Measurements from ENCODE around the gene KLHL22.

- TF ChIP-seq POLR2A (IDR thresholded peaks at IDR 0.05; ENCODE audit: control extremely low read depth in 1 of 2, low read depth in 2 of 2, low read length in 2 of 2): no peak
- no peak for TF ChIP-seq BCL11A (IDR thresholded peaks at IDR 0.05; ENCODE audit: low read depth in 2 of 2, low read length in 2 of 2)
- no peak for TF ChIP-seq EP300 (IDR thresholded peaks at IDR 0.05; ENCODE audit: borderline replicate concordance in 1 of 2, low read depth in 2 of 2, low read length in 2 of 2)
- TF ChIP-seq JUN (IDR thresholded peaks at IDR 0.05; ENCODE audit: low read depth, low read length): no peak
- no peak for TF ChIP-seq CTCF (IDR thresholded peaks at IDR 0.05; ENCODE audit: control extremely low read depth in 1 of 3, insufficient read depth in 1 of 3, low read depth in 1 of 3, low read length in 3 of 3)
- TF ChIP-seq EZH2 (IDR thresholded peaks at IDR 0.05; ENCODE audit: low read depth, low read length, severe bottlenecking): no peak
Measured at GRCh38 chr22:20427945-20428417, 67.6 kb downstream of the KLHL22 start.

All from H1 (cell line).